Stimulated activated CD4-positive, alpha-beta T cell treated with anti-CD3 and anti-CD28 coated beads, Interleukin-1b, Interleukin-23, amount 100 ng/mL, for 4 hours (primary cell): ENCODE results near the gene CATSPERE.
A peak's percentile ranks its signal among the peaks of the same experiment; 100 is the strongest.
"Not testable (repeated sequence)": the region's sequence is repeated elsewhere in the genome, so short reads cannot be mapped to it uniquely, and the experiment has no call there.

ENCODE experiments used
- DNase-seq, 2 donors: peaks; one replicate each; pipeline ENCODE4 v3.0.0-alpha.2; 2020; ENCODE audit warnings: low read depth in 2 of 2

The CATSPERE gene

DNA sequence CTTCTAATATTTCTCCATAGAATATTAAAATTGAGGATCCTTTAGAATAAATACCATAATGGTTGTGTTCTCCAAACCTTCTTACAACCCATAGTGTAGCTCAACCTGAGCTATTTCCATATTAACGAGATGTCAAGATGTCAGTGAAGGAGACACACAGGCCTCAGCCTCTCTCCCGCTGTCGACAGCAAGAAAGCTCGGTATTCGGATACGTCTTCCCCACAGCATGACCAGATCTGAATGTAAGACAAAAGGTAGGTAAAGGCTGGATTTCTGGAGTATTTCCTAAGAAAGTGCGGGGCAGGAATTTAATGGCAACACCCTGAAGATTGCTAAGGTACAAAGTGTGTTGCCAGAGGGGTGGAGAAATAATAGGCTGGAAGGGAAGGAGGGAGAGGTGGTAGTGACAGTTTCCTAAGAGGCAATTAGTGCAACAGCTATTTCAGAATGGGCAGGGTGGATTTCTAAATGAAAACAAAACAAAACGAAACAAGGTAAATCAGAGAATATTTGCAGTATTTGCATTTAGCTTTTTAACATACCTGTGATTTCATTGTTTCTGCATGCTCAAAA lies 11.1 kb upstream of the CATSPERE start:
- DNase-seq, result no peak

GRCh38 chr1:244450597-244451538 lies 10.2 kb upstream of the CATSPERE start:
- peak; percentile 39 to 47 for DNase-seq

DNA sequence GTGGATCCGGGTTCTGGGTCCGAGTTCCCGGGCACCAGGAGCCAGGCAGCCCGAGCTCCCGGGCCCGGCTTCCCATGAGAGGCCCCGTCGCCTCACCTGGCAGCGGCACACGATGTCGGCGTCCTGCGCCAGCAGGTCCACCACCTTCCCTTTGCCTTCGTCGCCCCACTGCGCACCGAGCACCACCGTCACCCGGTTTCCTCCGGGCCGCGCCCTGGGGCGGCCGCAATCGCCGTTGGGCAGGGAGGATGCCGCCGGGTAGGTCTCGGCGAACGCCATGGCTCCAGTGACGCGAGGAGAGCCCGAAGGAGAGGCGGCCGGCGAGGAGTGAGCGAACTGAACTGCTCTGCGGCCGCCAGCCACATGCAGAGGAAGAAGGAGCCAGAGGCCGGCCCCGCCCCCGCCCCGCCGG lies 9.5 kb upstream of the CATSPERE start, which contains the start of gene ADSS2:
Gene ADSS2 (minus strand): TSS at position 371 of the 412 bp plus-strand sequence. CDS start 92 bp downstream, at position 279.
- DNase-seq, result no peak

DNA sequence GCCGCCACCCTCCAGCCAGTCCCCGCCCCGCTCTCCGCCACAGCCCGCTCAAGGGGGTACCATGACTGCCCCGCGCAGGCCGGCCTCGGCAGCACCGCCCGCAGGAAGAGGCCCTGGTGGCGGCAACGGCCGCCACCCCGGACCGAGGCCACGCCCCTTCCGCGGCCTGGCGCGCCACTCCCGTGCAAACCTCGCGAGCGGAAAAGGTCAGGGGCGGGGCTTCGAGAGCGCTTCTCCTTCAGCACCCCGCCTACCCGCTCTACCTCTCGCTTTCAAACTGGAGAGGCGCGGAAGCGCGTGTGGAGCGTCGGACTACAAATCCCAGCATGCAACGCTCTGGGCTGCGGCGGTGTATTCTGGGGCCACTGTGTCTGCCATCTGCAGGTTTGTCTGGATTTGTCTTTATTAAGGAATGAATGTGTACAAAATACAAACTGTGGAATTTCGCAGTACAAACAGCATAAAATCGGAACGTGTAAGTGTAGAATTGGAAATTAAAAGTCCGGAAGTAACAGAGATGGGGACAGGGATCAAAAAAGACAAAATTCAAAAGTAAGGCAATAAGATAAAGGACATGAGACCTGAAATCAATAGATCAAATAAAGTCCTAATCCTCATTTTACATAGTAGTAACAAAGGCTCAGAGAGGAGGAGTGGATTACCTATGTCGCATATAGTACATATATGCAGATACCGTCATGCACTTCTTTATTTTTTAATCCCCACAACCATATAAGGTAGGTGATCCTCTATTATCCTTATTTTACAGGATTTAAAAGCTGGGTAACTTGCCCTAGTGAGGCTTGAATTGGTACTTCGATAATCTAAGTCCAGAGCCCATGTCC lies 8.9 kb upstream of the CATSPERE start:
- peak; percentile 98 to 99 for DNase-seq

- DNase-seq, result no peak
These were observed 6.7 kb upstream of the CATSPERE start for GRCh38 chr1:244454412-244454811.

GRCh38 chr1:244456586-244456985 lies 4.5 kb upstream of the CATSPERE start:
- no peak for DNase-seq

GRCh38 chr1:244458781-244459180 lies 2.3 kb upstream of the CATSPERE start:
- DNase-seq, result no peak

- DNase-seq, result no peak
These were observed 876 bp upstream of the CATSPERE start for GRCh38 chr1:244460197-244460596.

DNA sequence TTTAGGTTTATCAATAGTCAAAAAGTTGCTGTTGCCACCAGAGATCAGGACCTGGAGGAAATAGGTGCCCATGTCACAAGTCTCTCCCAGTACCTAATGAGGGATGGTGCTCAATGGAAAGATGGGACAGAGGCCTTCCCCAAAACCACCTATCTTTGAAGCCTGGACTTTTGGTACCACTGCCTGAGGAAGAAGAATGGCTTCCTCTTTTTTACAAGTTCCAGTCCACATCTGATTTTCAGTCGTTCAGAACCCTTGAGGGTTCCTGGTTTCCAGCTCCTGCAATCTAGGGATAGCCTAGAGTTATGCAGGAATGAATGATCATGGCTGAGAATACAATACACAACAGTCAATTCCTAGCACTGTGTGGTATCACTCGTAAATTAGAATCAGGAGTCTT lies 5.7 kb downstream of the CATSPERE start:
- no peak for DNase-seq

DNA sequence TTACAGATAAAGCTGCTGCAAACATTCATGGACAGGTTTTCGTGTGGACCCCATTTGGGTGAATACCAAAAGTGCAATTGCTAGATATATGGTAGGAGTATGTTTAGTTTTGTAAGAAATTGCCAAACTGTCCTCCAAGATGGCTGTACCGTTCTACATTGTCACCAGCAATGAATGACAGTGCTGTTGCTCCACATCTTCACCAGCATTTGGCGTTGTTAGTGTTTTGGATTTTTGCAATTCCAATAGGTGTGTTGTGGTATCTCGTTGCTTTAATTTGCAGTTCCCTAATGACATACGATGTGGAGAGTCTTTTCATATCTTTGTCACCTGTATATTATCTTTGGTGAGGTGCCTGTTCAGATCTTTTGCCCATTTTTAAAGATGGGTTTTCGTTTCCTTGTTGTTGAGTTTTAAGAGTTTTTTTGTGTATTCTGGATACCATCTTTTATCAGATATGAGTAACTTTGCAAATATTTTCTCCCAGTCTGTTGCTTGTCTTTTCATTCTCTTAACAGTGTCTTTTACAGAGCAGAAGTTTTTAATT lies 12.1 kb downstream of the CATSPERE start:
- no peak for DNase-seq

GRCh38 chr1:244484971-244485370 lies 23.9 kb downstream of the CATSPERE start:
- DNase-seq, result not testable (repeated sequence)

GRCh38 chr1:244494653-244495052 lies 33.6 kb downstream of the CATSPERE start:
- DNase-seq, result no peak

GRCh38 chr1:244496186-244496585 lies 35.1 kb downstream of the CATSPERE start:
- no peak for DNase-seq

DNA sequence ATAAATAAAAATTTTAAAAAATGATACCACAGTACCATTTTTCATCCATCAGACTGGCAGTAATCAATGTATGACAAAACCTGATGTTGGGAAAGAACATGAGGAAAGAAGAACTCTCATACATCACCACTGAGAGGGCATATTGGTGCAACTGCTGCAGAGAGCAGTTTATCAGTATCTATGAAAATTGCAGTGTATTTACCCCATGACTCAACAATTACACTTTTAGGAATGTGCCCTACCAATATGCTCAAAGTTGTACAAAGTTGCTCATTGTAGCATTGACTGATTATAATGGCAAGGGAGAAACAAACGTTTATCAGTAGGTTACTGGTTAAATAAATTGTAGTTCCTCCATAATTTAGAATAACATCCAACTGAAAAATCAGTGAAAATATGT lies 36.7 kb downstream of the CATSPERE start:
- no peak for DNase-seq

DNA sequence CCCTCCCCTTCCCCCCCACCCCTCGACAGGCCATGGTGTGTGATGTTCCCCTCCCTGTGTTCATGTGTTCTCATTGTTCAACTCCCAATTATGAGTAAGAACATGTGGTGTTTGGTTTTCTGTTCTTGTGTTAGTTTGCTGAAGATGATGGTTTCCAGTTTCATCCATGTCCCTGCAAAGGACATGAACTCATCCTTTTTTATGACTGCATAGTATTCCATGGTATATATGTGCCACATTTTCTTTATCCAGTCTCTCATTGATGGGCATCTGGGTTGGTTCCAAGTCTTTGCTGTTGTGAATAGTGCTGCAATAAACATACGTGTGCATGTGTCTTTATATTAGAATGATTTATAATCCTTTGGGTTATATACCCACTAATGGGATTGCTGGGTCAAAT lies 38.4 kb downstream of the CATSPERE start:
- not testable (repeated sequence) for DNase-seq

DNA sequence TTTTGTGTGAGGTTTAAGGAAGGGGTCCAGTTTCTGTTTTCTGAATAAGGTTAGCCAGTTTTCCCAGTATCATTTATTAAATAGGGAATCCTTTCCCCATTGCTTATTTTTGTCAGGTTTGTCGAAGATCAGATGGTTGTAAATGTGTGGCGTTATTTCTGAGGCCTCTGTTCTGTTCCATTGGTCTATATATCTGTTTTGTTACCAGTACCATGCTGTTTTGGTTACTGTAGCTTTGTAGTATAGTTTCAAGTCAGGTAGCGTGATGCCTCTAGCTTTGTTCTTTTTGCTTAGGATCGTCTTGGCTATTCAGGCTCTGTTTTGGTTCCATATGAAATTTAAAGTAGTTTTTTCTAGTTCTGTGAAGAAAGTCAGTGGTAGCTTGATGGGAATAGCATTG lies 39.4 kb downstream of the CATSPERE start:
- DNase-seq, result not testable (repeated sequence)

DNA sequence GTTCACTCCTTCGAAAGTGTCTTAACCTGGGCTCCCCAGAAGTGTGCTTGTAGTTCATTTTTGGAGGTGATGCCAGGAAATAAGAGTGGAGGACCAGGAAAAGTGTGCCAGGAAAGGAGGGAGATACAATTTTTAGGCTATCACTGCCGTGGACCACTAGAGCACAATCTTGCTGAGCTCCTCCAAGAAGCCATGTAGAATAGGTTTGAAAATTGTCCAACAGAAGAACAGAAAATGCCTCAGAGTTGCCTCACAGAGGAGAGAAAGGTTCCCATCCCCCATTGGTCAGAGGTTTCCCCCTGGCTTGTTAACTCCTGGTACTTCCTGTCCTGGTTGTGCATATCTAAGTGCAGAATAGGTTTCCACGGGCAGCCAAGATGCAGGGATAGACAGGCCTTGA lies 41.6 kb downstream of the CATSPERE start:
- no peak for DNase-seq

DNA sequence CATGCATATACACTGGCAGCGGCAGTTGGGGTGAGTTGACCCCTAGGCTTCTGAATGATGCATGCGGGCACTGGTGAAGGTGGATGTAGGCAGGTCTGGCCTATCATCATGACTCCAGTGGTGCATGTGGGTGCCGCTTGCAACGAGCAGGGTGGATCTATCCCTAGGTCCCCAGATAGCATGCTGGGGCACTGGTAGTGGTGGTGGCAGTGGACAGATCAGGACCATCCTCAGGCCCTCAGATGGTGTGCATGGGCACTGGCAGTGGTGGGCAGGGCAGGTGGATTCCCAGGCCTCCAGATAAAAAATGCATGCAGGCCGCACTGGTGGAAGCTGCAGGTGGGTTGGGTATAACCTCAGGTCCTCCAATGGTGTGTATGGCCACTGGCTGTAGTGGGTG lies 52.4 kb downstream of the CATSPERE start:
- DNase-seq, result no peak

- no peak for DNase-seq
These were observed 54.6 kb downstream of the CATSPERE start for GRCh38 chr1:244515680-244516079.

- no peak for DNase-seq
These were observed 75.2 kb downstream of the CATSPERE start for GRCh38 chr1:244536316-244536715.

DNA sequence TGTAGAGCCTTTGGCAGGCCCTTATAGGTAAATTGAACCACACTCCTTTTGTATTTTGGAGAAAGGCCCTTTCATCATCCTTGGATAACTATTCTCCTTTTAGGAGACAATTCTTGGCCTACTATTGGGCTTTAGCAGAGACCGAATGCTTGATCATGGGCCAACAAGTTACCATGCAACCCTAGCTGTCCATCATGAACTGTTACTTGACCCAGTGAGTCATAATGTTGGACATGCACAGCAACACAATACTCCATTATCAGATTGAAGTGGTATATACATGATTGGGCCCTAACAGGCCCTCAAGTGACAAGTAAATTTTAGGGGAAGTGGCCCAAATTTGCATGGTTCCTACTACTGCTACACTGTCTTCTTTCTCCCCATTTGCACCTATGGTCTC lies 84.4 kb downstream of the CATSPERE start:
- no peak for DNase-seq
